Activated CD8-positive, alpha-beta memory T cell treated with anti-CD3 and anti-CD28 coated beads for 1 hour (primary cell): ENCODE measurements around the gene FSIP1.

Source experiments
- DNase-seq, 2 donors: peaks; one replicate each; pipeline ENCODE4 v3.0.0-alpha.2; 2020; ENCODE audit warnings: low read depth in 1 of 2; ENCODE audit errors: extremely low read depth in 1 of 2

The FSIP1 gene

GRCh38 chr15:39585871-39586301 lies 196.8 kb downstream of the FSIP1 start:
- no peak for DNase-seq

GRCh38 chr15:39585389-39585841 lies 197.2 kb downstream of the FSIP1 start:
- no peak for DNase-seq

DNA sequence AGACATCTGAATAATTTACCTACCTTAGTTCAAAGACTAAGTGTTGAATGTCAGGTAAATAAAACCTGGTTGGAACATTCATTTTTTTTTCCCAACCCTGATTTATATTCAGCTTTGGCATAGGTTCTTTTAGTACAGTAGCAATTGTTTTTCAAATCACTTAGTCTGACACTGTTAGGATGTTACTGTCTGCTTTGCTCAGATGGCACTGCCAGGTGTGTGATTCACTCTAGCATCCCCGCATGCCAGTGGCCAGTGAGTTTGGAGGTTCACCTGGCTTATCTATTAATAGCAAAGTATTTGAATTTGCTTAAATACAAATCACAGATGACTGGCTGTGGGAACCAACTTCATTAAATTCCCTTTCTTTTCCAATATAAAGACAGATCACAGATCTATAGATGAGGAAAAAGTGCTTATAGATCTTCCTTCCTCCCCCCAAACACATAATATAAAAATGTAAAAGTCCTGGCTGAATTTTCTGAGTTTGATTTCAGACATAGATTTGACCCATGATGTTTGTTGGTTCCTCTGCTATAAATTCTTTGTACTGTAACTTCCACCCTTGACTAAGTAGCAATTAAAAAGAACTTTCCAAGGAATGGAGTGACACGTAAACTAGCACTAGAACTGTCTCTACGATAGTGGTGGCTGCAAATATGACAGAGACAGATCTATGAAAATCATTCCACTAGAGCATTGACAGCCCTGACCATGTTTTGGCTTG lies 197.8 kb downstream of the FSIP1 start:
- no peak for DNase-seq

GRCh38 chr15:39584266-39584659 lies 198.4 kb downstream of the FSIP1 start:
- no peak for DNase-seq

DNA sequence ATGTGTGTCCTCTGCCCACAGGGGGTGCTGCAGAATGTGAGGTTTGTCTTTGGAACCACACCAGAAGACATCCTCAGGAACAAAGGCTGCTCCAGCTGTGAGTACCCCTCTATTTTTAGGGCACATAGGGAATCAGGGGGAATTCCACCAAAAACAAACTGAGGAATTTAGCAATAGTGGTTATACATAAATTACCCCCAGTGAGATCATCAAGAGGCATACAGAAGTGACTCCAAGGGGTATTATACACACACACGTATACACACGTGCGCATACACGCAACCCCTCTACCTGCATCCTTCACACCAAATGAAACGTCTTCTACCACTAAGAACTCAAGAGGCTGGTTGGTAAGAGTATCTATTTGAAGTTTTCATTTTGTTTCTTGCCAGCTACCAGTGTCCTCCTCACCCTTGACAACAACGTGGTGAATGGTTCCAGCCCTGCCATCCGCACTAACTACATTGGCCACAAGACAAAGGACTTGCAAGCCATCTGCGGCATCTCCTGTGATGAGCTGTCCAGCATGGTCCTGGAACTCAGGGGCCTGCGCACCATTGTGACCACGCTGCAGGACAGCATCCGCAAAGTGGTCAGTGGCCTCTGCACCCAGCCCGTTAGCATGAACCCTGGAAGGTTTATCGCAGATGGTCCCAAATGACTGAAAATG lies 198.9 kb downstream of the FSIP1 start:
- DNase-seq = no peak

DNA sequence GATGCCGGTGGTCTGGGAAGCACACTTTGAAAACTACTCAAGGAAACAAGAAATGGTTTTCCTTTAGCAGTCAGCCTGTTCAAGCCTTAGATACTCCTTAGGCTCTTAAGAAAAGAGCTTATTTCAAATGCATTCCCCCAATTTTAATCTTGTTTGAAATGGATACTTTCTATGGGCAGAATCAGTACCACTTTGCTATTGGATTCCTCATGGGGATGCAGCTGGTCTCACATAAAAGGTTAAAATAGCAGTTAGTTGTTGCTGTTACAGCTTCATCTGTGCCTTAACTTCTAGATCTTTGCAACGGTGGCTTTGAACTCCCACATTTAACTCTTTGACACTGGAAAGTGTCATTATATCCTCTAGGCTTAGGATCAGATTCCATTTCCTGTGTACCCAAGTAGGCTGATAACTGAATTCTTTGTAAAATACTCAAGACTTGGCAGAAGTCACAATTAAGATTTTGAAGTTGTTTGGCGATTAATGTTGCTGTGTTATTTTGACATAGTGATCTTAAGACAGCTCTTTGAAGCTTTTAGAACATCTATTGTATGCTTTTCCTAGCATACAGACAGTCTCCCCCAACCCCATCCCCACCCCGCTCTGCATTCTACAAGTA lies 199.6 kb downstream of the FSIP1 start:
- no peak for DNase-seq

GRCh38 chr15:39582286-39582976 lies 200.2 kb downstream of the FSIP1 start:
- no peak for DNase-seq

DNA sequence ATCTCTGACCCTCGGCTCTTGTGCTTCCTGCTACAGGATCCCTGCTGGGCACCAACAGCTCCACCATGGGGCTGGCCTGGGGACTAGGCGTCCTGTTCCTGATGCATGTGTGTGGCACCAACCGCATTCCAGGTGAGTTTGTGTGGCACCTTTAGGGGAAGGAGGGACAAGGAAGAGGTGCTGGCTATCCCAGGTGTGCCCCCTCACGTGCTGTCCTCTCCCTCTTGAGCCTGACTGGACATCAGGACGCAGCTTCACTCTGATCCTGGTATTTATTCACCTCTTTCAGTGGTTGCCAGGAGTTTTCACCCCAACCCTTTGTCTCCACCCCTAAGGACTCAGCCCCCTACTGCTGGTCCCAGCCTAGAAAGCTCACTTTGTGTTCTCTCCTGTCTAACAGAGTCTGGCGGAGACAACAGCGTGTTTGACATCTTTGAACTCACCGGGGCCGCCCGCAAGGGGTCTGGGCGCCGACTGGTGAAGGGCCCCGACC lies 200.8 kb downstream of the FSIP1 start:
- no peak for DNase-seq

GRCh38 chr15:39581242-39581792 lies 201.3 kb downstream of the FSIP1 start:
- no peak for DNase-seq

DNA sequence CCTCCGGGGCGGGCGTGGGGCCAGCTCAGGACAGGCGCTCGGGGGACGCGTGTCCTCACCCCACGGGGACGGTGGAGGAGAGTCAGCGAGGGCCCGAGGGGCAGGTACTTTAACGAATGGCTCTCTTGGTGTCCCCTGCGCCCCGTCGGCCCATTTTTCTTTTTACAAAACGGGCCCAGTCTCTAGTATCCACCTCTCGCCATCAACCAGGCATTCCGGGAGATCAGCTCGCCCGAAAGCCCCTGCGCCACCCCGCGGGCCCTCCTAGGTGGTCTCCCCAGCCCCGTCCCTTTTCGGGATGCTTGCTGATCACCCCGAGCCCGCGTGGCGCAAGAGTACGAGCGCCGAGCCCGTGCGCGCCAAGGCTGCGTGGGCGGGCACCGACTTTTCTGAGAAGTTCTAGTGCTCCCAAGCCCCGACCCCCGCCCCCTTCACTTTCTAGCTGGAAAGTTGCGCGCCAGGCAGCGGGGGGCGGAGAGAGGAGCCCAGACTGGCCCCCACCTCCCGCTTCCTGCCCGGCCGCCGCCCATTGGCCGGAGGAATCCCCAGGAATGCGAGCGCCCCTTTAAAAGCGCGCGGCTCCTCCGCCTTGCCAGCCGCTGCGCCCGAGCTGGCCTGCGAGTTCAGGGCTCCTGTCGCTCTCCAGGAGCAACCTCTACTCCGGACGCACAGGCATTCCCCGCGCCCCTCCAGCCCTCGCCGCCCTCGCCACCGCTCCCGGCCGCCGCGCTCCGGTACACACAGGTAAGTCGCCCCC lies 202.0 kb downstream of the FSIP1 start, which contains the start of gene THBS1:
Gene THBS1, plus strand, starts transcription at position 595 of the 757 bp plus-strand sequence. CDS start 779 bp downstream, outside the sequence.
- DNase-seq = peak in 1 of 2 donors; percentile 11

GRCh38 chr15:39580117-39580484 lies 202.5 kb downstream of the FSIP1 start:
- peak; percentile 47 to 80 for DNase-seq

DNA sequence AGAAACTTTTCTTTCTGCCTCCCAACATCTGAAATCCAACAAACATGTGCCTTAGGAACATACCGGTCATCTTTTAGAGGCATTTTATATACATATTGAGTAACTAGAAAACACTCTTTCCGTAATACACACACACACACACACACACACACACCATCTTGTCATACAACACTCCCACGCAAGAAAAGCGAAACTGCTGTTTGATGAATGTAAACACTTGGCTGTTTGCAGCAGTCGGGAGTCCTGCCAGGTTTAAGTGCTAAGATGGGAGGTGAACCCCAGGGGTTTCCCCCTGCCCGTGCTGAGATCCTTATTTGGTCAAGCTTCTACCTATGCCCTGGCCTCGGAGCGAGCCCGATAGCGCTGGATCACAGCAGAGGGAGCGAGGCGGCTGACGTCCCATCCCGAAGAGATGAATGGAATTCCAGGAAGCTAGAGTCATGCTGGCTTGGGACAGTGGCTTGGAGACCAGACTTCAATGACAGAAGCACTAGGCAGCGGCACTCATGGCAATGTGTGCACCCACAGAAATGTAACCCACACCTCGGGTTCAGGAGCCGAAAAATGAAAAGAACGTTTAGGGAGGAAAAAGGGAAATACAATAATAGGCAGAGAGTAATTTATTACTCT lies 203.0 kb downstream of the FSIP1 start:
- no peak for DNase-seq

DNA sequence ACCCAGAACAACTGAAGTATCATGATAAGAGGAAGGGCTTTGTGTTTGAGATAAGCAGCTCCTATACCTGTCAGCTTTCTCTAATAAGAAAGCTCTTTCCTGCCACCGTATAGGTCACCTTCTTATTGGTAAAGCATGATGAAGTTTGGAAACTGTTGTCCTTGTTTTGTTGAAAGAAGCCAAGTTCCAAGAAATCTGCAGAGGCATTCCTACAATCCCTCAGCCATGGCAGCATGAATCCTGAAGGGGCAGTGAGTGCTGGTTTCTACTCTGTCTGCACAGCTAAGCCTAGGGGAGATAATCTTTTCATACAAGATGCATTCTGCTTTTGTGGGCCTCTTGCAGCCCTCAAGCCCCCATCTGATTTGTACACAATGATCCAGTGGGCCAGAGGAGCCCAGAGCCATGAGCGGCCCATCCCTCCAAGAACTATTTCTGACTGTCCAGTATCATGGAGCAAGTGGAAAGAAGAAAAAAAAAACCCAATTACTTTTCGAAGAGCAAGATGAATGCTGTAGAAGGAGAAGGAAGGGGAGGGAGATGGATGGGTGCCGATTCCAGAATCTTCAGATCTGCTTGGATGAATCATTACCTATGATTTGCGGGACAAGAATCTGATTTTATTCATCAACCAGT lies 203.7 kb downstream of the FSIP1 start:
- no peak for DNase-seq

DNA sequence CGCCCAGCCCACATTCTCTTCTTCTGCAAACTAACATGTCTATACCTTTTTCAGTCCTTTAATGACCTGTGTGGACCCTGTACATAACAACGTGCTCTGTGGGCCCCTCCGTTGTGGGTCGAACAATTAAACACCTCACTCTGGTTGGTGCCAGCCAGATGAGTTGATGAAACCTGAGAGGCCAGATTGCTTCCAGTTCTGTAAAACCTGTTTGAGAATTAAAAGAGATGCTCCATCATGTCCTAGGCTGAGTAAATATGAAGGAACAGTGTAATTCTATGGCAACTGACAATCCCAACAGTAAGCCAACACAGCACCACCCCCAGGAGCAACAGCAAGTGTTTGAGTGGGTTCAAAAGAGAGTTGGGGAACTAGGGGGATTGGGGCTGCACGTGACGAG lies 207.5 kb downstream of the FSIP1 start:
- no peak for DNase-seq

- no peak for DNase-seq
These were observed 208.2 kb downstream of the FSIP1 start for GRCh38 chr15:39574427-39574826.

DNA sequence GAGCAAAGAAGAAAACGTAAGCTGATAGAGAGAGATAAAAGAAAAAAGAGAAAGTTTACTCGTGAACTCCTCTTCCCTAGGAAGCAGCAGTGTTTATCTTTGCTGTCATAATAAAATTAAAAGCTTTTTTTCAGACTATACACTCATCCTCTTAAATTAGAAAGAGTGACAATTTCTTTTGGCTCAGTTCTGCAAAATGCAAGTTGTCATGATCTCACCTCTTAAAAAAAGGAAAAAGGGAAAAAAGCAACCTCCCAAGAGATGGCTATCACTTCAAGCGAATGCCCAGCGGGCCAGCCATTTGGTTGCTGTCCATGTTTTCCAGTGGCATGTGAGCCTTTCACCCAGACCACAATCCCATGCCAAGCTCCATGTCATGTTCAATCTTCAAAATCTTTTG lies 208.8 kb downstream of the FSIP1 start:
- no peak for DNase-seq

DNA sequence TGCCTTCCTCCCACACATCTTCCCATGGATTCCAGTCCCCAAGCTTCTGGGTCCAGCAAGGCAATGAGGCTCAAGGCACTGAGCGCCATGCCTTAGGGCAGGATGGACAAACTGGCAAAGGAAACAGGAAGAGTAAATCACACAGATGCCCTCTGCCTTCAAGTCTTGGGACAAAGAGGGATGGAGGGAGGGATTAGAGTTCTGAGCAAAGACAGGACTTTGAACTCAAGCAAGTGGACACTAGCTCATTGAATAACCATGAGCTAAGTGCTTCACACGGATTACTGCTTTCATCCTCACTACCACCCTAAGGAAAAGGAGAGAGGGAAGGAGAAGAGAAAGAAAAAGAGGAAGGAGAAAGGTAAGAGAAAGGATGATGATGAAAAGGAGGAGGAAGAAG lies 209.4 kb downstream of the FSIP1 start:
- no peak for DNase-seq

DNA sequence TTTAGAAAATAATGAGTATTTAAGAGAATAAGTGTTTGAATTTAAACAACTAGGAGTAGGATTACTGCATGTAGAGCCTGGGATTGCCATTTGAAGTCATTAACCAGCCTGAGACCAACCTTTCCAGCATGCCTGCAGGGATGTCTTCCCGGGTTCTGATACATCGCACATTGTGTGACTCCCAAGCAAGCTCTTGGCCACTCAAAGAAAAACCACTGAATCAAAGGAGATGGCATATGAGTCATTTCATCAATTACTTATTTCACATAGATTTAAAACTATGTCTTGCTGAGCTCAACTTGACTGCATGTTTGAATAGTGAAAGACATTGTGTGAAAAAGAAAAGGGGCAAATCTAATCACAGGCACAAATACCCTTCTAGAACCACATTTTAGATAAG lies 216.8 kb downstream of the FSIP1 start:
- DNase-seq = no peak

DNA sequence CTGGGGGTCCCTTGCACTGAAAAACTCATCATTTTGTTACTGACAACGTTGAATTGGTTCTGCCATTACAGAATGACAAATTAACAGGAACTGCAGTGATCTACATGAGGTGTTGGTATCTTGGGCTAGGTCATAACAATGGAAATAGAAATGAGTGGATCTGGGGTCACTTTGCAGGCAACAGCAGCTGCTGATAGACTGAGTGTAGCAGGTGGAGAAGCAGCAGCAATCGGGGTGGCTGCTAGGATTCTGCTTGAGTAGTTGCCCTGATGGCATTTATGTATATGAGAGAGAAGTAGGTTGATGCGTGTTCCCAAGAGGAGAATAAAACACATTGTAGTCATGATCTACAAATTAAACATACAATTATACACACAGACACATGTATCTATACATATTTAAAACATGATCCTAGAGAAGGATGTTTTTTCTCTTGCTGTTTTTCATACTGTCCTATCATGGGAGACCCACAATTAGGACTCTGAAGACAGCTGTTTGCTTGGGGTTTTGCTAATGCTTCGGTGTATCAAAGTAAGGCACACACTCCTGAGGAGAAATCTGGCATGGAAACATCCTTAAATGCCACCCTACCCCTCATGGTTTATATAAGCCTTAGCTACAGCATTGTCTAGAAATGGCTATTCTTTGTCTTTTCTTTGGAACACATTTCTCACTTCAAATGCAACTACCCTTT lies 217.5 kb downstream of the FSIP1 start:
- no peak for DNase-seq
